ENCODE results near the gene ATP1B1.

The ATP1B1 gene

DNA sequence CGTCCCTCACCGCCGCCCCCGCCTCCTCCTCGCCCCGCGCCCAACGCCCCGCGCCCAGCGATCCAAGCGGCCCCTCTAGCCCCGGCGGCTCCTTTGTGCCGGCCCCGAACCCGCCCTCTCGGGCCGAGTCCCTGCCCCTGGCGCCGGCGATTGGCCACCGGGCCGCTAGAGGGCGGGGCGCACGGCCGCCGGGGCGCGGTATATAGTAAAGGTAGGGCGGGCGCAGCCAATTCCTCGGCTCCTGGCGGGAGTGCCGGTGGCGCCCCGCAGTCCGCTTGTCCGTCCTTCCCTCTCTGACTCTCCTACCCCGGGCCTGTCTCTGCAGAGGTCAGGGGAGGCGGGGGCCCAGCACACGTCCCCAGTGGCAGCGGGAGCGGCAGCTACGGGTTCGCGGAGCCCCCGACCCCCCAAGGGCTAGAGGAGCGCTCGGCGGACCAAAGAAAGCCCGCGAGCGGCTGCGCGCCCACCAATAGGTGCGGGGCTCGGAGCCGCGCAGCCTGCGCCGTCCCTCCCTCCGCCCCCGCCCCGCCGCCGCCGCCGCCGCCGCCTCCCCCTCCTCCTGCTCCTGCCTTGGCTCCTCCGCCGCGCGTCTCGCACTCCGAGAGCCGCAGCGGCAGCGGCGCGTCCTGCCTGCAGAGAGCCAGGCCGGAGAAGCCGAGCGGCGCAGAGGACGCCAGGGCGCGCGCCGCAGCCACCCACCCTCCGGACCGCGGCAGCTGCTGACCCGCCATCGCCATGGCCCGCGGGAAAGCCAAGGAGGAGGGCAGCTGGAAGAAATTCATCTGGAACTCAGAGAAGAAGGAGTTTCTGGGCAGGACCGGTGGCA lies at the start of gene ATP1B1:
TSS of gene ATP1B1 (plus strand) at position 596 of the 826 bp plus-strand sequence. CDS start at position 736, 140 bp downstream.
- DNase-seq (ENCODE audit: low read depth, low spot score), result no peak
- TF ChIP-seq, protein P1, sequence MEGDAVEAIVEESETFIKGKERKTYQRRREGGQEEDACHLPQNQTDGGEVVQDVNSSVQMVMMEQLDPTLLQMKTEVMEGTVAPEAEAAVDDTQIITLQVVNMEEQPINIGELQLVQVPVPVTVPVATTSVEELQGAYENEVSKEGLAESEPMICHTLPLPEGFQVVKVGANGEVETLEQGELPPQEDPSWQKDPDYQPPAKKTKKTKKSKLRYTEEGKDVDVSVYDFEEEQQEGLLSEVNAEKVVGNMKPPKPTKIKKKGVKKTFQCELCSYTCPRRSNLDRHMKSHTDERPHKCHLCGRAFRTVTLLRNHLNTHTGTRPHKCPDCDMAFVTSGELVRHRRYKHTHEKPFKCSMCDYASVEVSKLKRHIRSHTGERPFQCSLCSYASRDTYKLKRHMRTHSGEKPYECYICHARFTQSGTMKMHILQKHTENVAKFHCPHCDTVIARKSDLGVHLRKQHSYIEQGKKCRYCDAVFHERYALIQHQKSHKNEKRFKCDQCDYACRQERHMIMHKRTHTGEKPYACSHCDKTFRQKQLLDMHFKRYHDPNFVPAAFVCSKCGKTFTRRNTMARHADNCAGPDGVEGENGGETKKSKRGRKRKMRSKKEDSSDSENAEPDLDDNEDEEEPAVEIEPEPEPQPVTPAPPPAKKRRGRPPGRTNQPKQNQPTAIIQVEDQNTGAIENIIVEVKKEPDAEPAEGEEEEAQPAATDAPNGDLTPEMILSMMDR (IDR thresholded peaks at IDR 0.05; ENCODE audit: insufficient read depth, low read length, missing control alignments), result peak; percentile 50
- CTCF ChIA-PET, result interaction anchor here (0.6 to 1.3 kb wide), 3 partner anchors 10 to 764 kb away, joined by 3 read pairs; no protein-coding TSS in a partner anchor
- POLR2A ChIA-PET, result no interaction called here
- peak within 1 kb of the TSS; percentile 86 for H3K4me3 ChIP-seq (ENCODE audit: low read depth, low read length)

DNA sequence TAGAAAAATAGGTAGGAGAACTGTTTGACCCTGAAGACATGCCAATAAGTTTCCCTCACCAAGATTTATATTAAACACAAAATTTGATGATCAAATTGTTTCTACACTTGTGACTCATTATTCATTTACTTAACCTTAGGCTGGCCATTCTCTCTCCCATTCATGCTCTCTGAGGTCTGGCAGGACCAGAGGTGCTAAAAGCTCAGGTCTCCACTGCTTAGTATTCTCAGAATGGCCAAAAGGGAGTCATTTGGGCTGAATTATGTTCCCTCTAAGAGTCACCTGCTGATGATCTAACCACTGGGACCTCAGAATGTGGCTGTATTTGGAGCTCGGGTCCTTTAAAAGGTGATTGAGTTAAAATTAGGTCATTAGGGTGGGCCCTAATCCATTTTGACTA lies 47.1 kb upstream of the ATP1B1 start:
- no peak for DNase-seq (ENCODE audit: low read depth, low spot score)
- TF ChIP-seq, protein P1 (IDR thresholded peaks at IDR 0.05; ENCODE audit: insufficient read depth, low read length, missing control alignments), result no peak
- H3K4me3 ChIP-seq (ENCODE audit: low read depth, low read length), result no peak overlapping the region
- ChIA-PET POLR2A (no interaction called here), CTCF (no interaction called here)

DNA sequence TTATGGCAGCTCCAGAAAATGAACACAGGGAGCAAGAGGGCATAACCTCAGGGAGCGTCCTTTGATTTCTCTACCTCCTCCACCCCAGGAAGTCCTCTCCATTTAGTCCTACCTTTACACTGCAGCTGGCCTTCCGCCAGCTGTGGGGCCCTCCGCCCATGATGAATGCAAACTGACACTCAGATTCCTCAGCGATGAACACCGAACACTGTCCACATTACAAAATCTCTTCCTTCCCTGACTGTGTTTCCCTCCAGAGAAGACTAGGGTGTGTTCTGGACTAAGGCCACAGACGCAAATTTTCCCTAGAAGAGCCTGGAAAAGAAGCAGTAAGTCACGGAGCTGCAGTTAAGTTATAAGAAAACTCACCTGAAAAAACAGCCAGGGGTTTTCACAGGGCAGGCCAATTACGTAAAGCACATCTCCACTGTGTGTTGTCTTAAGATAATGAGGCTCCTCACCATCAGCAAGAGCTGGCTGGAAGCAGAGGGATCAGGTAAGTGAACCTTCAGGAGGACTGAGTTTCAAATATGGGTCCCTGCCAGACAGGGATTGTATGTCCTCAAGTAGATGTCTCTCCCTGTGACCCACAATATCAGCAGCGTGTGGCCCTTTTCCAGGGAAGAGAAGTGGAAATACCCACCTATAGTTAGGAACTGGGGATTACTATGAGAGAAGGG lies 46.3 kb upstream of the ATP1B1 start:
- CTCF ChIA-PET, result interaction anchor here (1.1 kb wide), 1 partner anchor 386 kb away, joined by 3 read pairs; no protein-coding TSS in a partner anchor

DNA sequence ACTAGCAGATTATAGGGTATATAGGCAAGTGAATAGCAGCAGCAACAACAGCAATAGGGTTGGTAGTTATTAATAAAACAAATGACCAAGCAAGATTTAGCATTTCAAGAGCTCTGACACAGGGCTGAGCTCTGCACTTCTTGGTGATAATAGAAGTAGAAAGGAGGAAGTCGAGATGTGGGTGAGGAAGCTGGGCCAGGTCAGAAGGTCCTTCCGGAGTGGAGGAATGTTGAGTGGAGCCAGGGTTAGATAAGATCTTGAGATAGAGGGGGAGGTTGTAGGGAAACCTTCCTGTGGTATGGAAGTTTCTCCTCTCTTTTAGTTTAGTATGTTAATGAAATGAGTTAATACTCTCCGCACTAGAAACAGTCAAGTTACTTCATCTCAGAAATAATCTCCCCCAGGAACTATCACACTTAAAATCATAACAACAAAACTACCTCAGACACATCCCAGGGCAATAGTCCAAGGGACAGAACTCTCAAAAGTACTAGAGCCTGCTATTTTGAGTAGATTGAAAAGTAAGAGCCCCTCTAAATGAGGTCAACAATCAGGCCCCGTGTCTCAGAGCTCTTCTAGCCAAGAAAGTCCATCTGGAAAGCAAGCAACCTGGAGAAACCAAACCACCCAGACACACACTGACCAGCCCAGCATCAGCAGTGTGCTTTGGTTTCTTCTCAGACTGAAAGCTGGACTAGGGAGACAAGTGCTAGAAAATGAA lies 45.4 kb upstream of the ATP1B1 start:
- ChIA-PET CTCF (interaction anchor here (1.1 to 1.4 kb wide), 2 partner anchors 10 to 387 kb away, joined by 3 read pairs; no protein-coding TSS in a partner anchor), POLR2A (no interaction called here)
- TF ChIP-seq, protein P1 (IDR thresholded peaks at IDR 0.05; ENCODE audit: insufficient read depth, low read length, missing control alignments), result no peak
- H3K4me3 ChIP-seq (ENCODE audit: low read depth, low read length), result no peak overlapping the region
- DNase-seq (ENCODE audit: low read depth, low spot score), result no peak

More for the DNA sequence above, 46.3 kb upstream of the ATP1B1 start:
- POLR2A ChIA-PET, result no interaction called here
- H3K4me3 ChIP-seq (ENCODE audit: low read depth, low read length), result no peak overlapping the region
- TF ChIP-seq, protein P1 (IDR thresholded peaks at IDR 0.05; ENCODE audit: insufficient read depth, low read length, missing control alignments), result no peak
- DNase-seq (ENCODE audit: low read depth, low spot score), result no peak

DNA sequence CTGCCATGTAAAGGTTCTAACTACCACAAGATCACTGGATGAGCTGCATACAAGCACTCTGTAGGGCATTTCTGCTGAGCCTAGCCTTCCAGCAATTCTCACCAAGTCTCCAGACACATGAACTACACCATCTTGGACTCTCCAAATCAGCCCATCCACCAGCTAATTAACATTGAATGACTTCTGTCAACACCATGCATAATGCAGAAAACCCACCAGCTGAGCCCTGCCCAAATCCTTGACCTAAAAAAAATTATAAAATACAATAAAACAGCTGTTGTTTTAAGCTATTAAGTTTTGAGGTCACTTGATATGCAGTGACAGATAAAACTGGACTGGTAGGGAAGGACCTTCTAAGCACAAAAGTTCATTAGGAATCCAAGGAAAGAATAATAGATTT lies 44.3 kb upstream of the ATP1B1 start:
- TF ChIP-seq, protein P1 (IDR thresholded peaks at IDR 0.05; ENCODE audit: insufficient read depth, low read length, missing control alignments), result no peak
- DNase-seq (ENCODE audit: low read depth, low spot score), result no peak
- ChIA-PET CTCF (interaction anchor here (1.4 kb wide), 1 partner anchor 9 kb away, joined by 3 read pairs; no protein-coding TSS in a partner anchor), POLR2A (no interaction called here)
- no peak overlapping the region for H3K4me3 ChIP-seq (ENCODE audit: low read depth, low read length)

Measured in AG04449 (cell line).